HG02623 (cell line): Measurements from ENCODE around the gene WDR48.
A peak's percentile ranks its signal among the peaks of the same experiment; 100 is the strongest.

Experiments used
- ATAC-seq: cut with Tn5 transposase; IDR thresholded peaks from one replicate; pipeline ENCODE4 v1.9.1; 2021; ENCODE audit warnings: moderate library complexity; ENCODE audit not compliant: unreplicated experiment

WDR48 gene

DNA sequence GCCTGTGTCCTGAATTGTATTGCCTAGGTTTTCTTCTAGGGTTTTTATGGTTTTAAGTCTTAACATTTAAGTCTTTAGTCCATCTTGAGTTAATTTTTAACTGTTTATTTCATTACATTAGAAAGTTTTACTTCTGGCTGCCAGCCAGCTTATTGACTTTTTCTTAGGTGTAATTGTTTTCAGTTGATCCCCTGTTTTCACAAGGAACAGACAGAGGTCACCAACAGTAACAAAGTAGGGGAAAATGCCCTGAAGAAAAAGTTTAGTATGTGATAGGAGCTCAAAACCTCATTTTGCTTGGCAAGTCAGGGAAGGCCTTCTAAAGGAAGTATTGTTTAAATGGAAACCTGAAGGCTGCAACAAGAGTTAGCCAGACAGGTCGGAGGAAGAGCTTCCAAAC is 10.4 kb downstream of the WDR48 start:
- no peak for ATAC-seq

DNA sequence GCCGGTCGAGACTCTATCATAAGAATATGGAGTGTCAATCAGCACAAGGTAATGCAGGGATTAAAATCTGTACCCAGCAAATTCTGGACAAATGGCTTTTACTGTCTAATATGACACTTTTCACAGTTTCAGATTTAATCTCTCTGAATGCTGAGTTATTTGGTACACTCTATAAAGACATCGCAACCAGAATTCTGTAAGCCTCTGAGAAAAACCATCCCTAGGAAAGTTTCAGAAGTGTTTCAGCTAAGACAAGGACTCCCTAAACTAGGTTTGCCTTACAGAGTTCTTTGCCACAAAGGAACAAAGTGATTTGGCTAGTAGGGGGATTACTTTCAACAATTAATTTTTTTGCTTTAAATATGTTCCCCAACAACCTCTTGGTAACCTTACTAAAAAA is 11.3 kb downstream of the WDR48 start:
- no peak for ATAC-seq

DNA sequence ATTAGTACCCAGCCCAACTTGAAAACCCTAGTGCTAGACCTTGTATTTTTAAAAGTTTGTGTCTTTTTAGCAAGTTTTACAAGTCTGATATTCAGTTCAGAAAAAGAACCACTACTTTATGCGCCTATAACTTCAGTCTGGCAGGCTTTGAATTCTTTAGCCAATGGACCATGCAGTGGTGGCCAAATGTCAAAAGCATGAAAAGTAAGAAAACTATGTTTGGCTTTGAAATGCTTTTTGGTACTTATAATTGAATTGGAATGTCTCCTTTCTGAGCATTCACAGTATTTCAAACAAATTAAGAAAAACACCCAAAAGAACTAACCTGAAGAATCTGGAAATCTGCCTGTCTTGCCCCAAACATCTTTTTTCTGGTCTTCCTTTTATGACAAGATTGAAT is 12.8 kb downstream of the WDR48 start:
- ATAC-seq, result no peak

DNA sequence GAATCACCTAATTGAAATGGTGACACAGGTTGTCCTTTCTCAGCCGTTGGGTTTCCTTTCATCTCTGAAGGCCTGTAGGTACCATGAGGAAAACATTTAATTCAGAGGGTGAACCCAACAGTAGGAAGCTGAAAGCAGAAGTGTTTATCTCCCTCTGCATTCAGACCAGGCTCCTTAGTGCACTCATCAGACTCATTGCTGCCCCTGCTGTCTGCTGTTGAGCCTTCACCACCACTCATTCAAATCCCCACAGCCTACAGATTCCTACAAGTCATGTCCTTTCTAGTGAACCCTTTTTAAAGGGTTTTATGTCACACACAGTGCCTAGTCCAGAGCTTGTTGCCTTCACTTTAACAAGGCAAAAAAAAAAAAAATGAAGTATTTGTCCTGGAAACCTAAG is 13.4 kb downstream of the WDR48 start:
- ATAC-seq, result peak; percentile 97

DNA sequence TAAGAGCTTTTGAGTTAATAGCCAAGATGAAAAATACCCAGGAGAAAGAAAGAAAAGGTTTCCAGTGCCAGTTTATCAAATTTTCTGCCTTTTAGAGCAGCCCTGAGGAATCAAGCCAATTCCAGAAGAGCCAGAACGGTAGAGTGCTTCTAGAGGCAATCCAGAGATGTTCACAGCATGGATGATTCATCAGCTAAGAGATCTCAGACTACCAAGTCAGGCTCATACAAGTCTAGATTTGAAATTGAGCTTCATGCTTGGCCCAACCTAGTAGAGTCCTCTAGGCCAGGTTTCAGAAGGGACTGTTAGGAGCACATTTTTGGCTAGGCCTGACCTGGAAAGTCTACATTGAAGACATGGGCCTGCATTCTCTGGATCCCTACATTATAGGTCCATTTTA is 15.5 kb downstream of the WDR48 start:
- no peak for ATAC-seq

DNA sequence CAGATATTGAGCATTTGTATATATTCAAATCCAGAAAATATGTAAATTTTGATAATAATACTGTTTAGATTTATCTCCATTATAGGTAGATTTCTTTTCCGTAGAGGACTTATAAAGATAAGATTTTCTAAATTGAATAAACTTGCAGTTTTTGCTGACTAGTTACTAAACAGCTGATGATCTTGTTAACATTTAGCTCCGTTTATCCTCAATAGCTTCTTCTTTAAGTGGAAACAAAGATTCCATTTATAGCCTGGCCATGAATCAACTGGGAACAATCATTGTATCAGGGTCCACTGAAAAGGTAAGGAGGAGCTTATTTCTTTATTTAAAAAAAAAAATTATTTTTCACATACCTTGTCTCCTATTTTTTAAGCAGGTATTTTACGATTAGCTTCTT is 16.7 kb downstream of the WDR48 start:
- no peak for ATAC-seq

DNA sequence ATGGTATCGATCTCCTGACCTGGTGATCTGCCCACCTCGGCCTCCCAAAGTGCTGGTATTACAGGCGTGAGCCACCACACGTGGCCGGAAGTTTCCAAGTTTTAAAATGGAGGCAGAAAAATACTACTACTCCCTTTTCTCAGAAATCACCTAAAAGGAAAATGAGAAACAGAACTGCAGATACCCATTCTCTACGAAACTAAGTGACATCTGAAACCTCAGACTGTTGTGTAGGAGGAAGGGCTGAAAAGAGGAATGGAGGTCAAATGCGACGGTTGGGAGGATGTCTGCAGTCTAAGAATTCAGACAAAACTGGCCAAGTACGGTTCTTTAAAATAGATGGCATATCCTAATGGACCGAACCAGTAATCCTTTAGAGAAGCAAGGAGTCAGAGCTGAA is 24.1 kb downstream of the WDR48 start:
- ATAC-seq, result no peak

DNA sequence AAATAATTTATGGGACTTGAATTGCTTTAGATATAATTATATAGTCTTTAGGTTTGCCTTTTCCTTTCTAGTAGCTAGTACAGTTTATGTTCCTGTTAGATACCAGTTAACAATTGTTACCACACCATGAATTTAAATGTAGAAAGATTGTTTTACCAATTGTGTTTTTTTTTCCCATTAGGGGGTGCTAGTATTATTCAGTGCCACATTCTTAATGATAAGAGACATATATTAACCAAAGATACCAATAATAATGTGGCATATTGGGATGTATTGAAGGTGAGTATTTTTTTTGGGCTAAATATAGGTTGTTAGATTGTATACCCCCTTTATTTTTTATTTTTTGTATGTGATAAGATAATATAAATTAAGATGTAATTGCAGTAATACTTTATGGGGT is 27.7 kb downstream of the WDR48 start:
- ATAC-seq, result no peak

DNA sequence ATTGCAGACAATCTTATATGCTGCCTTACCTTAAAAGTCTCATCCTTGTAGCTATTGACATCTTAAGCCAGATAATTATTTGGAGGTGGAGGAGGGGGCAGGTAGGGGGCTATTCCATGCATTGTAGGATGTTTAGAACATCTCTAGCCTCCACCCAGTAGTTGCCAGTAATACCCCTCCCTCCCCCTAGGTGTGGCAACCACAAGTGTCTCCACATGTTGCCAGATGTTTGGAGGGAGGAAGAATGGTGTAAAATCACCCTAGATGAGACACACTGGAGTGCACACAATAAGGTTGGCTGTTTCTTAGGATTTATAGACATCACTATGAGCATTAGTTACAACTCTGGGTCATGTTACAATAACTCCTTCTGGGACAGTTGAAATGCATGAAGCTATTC is 28.2 kb downstream of the WDR48 start:
- ATAC-seq, result no peak

DNA sequence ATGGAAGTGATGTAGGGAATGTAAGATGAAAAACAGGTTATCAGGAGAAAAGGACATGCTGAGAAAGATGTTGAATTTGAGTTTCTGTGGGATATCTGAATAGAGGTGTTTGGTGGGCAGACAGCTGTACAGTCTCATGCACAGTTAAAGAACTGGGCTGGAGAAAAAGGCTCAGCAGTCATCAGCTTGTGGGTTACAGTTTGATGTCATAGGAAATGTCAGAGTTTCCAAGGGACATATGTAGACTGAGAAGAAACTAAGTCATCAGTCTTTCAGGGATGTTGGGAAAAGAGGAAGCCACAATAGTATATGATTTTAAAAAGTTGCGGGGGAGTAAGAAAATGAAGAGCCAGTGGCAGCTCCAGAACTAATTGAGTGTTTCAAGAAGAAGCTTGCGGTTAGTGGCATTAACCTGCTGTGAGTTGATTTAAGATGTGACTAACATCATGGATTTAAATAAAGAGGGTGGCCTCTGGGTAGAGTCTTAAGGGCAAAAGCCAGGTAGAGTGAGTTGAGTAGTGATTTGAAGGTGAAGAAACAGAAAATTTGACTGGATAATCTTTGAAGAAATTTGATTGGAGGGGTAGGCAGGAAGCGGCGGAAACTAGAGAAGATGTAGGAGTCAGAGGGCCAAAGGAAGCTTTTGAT is 31.0 kb downstream of the WDR48 start:
- no peak for ATAC-seq

DNA sequence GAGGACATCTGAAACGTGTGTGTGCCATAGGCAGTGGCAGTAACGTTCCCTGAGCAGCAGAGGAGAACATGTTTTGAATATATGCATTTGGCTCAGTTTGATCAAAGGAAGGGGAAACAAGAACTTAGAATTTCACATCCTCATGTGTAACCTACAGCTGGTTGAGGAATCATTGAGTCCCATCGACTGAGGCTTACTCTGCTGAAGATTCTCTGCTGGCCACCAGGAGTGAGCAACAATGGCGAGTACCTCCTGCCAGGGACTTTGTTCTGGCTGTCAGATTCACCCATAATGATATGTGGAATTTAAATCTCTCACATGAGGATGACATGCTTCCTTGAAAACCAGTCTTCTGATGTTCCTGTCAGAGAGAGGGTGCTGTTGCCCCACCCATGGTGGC is 34.3 kb downstream of the WDR48 start:
- ATAC-seq, result no peak

DNA sequence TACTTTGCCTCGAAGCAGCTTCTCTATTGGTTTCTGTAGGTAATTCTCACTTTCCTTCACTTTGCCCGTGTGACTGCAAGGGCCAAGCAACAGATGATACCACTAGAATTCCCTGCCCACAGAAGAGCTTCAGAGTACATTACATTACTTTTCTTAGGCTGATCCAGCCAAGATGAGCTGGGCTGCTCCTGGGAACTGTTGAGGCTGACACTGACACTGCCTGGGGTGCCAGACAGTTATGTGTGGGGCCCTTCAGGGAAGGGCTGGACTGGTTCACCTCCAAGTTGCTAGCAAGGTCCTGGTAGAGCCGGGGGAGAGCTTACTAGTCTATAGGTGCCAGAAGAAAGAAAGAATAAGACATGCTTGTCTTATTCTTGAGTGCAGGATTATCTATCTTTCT is 36.6 kb downstream of the WDR48 start:
- ATAC-seq, result no peak

DNA sequence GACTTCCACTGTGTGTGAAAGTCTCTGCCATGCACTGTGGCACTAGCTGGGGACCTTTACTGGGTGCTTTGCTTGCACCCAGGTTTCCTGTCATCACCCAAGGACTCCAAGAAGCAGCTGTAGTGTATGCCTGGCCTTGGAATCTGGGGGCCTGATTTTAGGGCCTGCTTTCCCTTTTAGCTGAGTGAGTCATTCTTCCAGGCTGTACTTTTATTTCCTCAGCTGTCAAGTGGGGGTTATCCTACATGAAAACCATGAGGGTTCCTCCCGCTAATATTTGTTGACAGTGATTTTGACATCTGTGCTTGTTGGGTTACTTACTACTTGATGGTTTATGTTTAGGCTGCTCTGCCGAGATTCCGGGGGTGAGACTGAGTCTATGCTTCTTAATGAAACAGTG is 37.1 kb downstream of the WDR48 start:
- no peak for ATAC-seq

DNA sequence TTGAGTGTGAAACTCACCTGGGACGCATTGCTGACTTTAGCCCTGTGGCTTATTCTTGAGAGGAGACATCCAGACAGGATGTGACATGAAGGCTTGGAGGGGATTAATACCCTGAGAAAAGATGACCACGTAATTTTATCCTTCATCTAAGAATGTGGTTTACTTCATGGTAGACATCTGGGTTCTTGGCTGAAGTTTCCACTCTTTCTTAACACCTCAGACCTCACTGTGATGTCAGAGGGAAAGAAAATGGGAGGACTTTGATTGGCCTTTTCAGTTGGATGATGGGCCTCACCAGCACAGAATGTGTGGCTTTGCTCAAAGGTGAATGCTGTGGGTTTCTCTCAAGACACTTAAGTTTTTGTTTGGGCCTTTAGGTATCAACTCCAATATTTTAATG is 39.1 kb downstream of the WDR48 start:
- ATAC-seq, result no peak

DNA sequence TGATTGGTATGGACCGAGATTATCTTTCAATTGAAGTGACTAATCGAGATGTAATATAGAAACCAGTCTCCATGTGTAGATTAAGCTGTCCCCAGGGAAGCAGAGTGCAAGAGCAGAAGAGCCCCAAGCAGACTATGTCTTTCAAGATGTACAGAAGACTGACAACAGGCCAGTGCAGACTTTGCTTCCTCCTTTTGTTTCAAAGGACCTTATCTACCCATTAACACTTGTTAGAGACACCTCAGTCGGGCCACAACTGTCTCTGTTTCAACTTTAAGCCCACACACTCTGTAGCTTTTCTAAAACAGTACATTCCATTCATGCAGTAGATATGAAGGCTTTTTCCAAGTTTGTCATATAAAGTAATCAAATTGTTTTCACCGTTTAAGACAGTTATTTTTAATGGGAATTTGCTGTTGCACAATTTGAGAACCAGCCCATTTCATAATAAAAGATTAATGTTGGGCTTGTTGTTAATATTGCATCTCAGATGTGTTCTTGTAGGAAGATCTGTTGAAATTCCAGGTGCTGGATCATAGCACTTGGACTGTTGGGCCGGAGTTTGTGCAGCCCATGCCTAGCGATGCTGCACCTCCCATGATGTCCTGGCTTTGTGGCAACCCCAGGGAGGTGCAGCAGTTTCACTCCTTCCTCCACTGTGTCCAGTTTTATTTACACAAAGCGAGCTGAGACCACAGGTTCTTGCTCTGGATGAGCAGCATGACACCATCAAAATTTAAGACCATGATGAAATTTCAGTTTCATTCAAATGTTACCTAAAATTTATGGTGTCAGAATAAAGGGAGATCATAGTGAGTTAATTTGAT is 43.2 kb downstream of the WDR48 start:
- ATAC-seq, result no peak

DNA sequence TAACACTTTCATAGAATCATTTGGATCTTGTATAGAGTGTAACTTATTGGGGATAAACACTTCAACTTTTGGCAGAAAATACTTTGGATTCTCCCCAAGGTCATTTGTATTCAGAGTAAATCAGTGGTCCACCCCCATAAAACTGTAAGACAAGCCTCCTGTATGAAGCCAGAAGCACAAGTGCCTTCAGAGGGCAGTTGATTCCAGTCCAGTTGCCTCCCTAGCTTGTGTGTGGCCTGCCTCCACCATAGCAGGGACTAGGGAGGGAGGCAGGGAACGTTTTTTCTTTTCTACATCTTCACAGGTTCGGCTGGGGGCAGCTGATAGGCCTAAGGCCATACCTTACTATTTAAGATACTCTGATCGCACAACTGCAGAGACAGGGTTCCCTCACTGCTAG is 44.0 kb downstream of the WDR48 start:
- no peak for ATAC-seq

DNA sequence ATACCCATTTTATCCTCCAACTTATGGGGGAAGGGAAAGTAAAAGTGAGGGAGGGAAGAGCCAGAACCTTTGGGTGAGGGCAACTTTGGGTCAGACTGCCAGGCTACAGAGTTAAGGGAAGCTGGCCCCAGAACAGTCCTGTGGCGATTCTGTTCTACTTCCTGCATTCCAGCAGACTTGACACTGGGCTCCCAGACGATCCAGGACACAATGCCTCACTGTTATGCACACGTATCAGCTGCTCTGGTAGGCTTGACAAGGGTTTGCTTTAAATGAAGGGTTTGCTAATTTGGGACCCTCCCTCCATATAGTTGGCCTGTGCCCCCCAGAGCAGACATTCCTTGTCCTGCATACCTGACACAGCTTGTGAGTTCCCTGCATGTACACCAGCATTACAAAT is 45.0 kb downstream of the WDR48 start:
- ATAC-seq, result no peak

DNA sequence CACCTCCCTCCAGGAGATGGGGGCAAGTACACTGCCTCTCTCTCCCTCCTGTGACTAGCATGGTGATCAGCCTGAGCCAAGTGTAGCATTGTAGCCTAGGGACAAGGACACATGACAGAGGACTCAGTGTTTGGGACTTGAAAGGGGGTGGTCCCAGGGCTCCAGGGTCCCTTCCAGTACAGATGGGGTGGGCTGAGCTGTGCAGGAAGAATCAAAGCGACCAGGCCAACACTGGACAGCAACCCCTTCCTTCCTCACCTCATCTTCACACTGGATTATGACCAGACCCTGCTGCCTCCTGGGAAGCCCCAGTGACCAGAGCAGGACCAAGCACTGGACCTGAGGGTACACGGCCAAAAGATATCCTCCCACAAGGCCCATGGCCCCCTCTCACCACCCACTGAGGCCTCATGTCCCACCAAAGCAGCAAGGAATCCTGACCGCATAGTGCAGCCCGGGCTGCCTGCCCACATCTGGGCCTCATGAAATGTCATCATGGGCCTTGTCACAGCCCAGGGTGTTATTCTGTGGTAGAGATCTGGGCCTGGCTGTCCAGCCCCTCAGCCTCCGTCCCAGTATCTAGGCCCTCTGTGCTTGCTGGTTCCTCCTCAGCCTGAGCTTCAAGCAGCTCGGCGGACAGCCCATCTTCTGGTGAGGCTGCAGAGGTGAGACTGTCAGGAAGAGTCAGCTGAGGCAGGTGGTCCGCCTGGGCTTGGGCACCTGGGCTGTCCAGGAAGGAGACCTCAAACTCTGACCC is 46.1 kb downstream of the WDR48 start:
- no peak for ATAC-seq

DNA sequence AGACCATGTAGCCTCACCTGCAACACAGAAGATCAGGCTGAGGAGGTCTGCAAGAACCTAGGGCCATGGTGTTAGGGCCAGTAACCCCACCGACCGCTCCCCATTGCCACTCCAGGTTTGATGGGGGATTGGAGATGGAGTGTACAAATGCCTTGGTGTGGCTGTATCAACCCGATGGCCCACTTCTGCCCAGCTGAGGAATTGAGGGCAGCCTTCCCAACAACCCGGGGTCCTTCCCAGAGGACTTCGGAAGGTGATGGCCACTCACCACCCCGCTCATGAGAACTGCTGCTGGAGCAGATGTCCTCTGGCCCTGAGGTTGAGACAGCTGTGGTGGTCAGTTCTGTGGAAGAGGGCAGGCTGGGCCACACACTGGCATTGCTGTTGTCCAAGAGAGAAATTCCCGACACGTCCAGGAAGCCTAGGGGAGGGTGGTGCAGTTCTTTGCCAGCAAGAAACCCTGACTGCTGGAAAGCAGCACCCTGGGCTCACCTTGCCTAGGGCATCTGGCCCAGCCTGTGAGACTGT is 46.7 kb downstream of the WDR48 start:
- no peak for ATAC-seq

DNA sequence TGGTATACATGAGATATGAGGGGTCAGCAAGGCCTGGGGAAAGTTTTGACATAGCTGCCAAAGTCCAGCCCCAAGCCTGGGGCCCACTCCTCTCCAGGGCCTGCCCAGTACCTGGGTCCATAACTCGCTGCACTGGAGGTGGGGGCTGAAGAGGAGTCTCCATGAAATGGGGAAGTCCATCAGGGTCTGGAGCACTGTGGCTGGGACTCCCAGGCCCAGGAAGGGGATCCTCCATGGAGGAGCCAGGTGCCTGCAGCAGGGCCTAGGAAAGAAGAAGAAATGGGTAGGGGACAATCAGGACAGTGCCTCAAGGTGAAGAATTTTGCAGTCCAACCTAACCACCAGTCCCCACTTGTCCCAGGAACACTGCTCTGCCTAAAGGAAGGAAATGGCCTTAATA is 47.4 kb downstream of the WDR48 start:
- no peak for ATAC-seq

DNA sequence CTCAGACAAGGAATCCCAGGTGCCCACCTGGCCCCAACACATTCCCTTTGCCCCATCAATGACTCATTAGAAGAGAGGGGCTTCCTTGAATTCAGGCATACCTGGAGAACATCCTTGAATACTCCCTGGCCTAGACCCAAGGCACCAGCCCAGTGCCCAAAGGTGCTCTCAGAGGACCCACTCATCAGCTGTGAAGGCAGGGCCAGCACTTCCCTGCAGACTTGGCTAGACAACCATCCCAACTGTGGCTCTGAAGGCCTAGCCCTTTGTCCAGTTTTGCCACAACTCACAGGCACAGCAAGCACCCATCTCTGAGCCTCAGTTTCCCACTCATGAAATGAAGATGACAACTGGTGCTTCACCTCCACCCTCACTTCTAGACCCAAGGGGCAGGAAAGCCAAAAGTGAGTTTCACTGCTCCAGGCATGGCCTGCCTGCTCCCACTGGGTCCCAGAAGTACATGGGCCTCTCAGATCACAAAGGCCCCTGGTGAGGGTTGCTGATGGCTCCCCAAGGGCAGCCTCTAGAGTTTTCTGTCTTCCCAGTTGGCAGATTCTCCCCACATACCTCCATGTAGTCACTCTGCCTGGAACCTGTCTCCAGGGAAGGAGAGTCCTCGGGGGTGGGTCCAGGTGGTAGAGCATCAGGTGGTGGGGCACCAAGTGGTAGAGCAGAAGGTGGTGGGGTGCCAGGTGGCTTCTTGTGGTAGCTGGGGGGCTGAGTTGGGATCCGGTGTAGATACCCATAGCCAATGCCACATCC is 48.1 kb downstream of the WDR48 start:
- no peak for ATAC-seq
